HG02642 (cell line): ENCODE measurements around the gene SLC37A1.

Source experiments
- ATAC-seq: cut with Tn5 transposase; IDR thresholded peaks from one replicate; pipeline ENCODE4 v1.9.1; 2021; ENCODE audit warnings: mild to moderate bottlenecking; ENCODE audit not compliant: unreplicated experiment, poor library complexity

SLC37A1 gene

GRCh38 chr21:42583477-42584295, 70.0 kb downstream of the SLC37A1 start:
- no peak for ATAC-seq

DNA sequence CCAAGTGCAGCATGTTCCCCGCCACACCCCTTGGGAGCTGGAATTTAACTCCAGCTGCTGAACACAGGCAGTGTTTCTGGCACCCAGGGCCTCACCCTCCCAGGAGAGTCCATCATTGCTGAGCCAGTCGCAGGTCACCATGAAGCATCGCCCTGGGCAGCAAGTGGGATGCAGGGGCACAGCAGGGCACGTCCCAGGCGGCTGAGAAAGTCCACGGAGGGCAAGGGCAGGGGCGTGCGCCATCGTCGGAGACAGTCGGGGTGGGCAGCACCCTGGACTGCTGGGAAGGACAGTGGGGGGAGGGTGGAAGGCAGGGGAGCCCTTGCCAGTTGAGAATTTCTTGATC, 70.6 kb downstream of the SLC37A1 start:
- ATAC-seq, result no peak

DNA sequence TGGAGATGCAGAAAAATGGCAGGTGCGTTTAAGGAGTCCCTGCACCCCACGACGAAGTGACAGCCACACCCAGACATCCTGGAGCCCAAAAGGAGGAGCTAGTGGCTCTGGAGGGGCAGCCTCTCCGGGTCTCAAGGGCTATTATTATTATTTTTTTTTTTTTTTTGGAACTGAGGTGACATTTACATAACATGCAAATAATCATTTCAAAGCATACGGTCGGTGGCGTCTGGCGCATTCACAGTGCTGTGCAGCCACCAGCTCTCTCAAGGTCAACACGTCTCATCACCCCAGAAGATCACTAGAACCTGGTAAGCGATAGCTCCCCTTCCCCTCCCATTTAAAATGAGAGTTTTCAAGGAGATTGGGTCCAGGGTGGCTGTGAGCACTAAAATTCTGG, 72.2 kb downstream of the SLC37A1 start:
- no peak for ATAC-seq

DNA sequence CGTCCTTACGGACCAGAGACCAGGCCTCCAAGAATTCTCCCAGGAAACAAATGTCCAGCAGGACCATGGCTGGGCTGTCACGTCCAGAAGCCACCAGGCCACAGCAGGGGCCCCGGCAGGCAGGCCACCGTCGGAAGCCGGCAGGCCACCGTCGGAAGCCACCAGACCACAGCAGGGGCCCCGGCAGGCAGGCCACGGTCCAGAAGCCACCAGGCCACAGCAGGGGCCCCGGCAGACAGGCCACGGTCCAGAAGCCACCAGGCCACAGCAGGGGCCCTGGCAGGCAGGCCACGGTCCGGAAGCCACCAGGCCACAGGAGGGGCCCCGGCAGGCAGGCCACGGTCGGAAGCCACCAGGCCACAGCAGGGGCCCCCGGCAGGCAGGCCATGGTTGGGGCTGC, 72.8 kb downstream of the SLC37A1 start:
- ATAC-seq, result no peak

GRCh38 chr21:42587036-42587435, 73.4 kb downstream of the SLC37A1 start:
- no peak for ATAC-seq

DNA sequence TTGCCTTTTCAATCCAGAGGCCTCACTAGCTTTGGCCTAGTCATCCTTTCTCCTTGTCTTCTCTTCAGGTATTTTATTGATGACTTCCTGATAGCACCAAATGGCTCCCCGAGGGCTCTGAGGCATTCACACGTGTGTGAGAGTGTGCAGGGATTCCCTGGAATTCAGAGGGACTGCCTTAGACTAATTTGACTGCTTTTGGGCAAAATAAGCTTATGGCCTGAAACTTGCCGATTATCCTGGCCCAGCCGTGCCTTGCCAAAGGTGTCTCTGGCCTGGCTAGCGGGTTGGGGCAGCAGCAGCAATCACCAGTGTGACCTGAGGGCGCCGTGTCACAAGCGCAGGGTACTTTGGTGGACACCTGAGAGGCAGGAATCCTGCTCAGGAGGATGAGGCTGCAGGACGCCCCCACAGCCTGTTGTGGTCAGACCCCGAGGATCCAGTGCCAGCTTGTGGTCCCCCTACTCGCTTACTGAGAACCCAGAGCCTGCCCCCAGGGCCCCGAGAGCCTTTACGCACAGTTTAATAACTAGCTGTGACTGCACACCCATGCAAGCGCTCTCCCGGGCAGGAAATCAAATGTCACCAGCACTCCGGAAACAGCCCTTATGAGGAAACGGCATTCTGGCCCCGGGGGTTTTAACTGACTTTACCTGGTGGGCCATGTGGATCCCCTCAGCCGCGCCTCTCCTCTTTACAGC, 76.9 kb downstream of the SLC37A1 start:
- no peak for ATAC-seq

GRCh38 chr21:42591170-42591869, 77.7 kb downstream of the SLC37A1 start:
- no peak for ATAC-seq

DNA sequence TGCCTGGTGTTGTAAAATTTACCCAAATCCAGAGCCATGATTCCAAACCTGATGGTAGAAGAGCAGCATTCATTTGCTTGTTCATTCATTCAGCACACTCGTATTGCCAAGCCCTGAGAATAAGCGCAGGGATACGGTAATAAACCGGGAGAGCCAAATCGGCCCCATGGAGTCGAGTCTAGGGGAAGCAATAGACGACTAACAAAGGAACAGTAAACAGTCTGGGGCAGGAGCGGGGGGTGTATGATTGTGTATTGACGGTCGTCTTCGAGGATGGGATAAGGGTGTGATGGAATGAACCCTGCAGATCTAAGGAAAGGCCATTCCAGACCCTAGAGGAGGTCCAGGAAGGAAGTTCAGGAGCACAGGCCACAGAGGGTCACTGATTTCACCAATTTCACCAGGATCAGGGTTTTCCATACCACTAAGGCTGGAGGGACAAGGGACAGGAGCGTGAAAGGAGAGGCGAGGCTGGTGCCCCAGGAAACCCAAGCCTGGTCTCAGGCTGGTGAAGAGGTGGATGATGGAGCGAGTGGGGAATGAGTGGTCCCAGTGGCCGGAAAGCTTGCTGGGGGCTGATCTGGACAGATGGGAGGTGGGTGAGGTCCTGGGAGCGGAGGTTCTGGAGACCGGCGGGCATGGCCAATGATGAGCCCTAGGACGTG, 78.6 kb downstream of the SLC37A1 start:
- ATAC-seq, result no peak

- ATAC-seq, result no peak
Observed at GRCh38 chr21:42593007-42593814, 79.6 kb downstream of the SLC37A1 start.

GRCh38 chr21:42594616-42595282, 81.1 kb downstream of the SLC37A1 start:
- ATAC-seq, result no peak

GRCh38 chr21:42595283-42596187, 81.9 kb downstream of the SLC37A1 start:
- no peak for ATAC-seq

DNA sequence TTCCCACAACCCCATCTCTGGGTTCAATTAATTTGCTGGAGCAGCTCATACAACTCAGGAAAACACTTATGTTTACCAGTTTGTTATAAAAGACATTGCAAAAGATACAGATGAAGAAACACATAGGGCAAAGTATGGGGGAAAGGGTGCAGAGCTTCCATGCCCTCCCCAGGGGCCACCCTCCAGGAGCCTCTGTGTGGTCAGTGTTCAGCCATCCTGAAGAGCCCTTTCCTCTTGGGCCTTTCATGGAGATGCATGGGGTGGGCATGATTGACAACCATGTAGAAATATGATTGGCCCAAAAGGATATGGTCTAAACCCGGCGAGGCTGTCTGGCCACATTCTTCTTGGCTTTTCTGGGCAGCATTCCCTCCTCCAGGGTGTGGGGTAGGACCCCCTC, 83.0 kb downstream of the SLC37A1 start:
- no peak for ATAC-seq

DNA sequence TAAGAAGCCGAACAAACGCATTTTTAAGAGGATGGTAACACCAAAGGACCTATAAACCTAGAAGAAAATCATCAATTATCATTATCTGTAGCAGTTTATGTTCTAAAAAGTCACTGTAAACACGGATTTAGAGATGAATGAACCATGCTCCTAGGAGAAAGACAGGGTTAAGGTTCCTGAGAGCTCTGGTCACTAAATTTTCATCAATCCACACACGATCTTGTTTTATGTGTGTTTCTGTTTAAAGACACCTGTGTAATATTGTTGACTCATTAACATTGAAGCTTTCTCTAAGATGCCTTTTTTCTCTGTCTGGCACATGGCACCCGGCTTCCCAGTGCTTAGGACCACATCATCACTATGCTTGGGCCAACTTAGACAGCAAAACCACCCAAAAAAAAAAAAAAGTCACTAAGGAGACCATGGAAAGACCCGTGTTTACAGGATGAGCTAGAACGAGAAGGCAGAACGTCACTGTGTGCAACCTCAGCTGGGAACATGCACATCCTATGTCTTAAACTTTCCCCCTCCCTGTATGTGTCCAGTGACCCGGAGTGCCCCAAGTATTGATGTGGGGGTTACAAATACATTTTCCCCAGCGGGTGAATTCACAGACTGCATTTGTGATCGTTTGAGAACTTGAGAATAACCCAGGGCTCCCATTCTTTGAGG, 84.0 kb downstream of the SLC37A1 start:
- ATAC-seq, result no peak

DNA sequence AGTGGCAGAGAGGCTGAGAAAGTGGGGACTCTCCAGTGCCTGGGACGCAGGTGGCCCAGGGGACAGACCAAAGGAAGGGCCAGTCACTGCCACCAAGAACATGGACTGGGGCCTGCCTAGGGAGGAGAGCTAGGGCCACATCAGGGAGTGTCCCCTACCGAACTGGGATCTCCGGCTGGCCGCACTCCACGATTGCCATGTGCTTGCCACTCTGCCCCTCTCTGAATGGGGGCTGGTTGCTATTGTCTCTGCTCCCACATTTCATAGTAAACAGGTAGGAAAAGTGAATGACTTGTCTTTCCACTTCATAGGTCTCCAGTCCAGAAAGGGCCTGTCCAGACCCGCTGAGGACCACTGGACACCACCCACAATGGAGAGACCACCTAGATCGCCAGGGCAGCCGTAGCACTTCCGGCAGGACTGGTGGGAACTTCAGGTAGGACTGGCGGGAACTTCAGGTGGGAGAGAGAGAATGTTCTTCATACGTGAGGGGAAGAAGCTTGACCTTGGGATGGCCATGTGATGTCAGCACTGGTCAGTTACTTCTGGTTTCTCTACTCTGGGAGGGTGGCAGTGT, 84.6 kb downstream of the SLC37A1 start:
- no peak for ATAC-seq

DNA sequence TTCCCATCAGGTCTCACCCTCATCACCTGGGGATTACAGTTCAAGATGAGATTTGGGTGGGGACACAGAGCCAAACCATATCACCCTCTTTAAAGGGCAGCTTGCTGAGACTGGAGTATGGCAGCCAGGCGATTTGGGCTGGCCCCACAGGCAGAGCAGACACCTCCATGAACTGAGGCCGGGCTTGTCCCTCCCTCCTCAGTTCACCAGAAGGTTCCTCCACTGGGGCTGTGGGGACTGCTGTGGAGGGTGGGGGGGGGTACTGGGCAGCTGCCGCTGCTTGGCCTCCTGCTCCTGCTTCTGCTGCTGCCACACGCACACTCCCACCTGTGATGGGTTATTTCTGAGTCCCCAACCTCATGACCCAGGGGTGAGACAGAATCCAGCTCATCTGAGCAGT, 85.8 kb downstream of the SLC37A1 start:
- no peak for ATAC-seq

DNA sequence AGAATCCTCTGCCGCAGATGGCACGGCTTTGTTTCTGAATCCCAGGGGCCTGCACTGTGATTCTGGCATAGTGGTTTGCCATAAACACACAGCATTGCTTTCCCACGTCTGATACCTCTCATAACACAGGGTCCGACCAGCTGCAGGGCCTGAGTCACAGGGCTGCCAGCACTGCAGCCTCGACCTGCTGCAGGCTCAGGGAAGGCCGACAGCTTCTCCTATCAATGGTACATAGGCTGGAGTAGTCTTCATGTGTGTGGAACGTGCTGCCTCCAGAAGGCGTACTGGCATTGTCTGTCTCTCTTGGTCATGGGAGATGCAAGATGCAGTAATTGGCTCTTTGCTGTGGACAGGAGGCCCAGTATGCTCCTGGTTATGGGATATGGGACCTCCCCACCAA, 86.3 kb downstream of the SLC37A1 start:
- ATAC-seq, result no peak

- ATAC-seq, result no peak
Observed at GRCh38 chr21:42601656-42602055, 88.0 kb downstream of the SLC37A1 start.

GRCh38 chr21:42607102-42607501, 93.5 kb downstream of the SLC37A1 start:
- ATAC-seq, result no peak
